Neural cell (in vitro differentiated cells): ENCODE data around the gene SMG6. TPM values are rescaled to one million over a fixed set of nuclear protein-coding genes. Genes with fewer than 3 reads are reported as not detected.

ENCODE experiments used
- H2AFZ ChIP-seq: fragments of 200-600, 300-800 bp; sonication (generic), shearing (Covaris generic); 2 replicates; pipeline ENCODE4 v1.6.0; 2014; ENCODE audit warnings: low read depth, mild to moderate bottlenecking, antibody characterized with exemption, low read length, moderate library complexity
- H3F3A ChIP-seq: fragments of 200-600 bp; shearing (Covaris generic); 2 replicates; pipeline ENCODE4 v1.6.1; 2016; ENCODE audit warnings: mild to moderate bottlenecking, moderate library complexity, mixed read lengths, antibody characterized with exemption, low read length; ENCODE audit not compliant: insufficient read depth, poor library complexity, severe bottlenecking
- H3K27ac ChIP-seq: fragments of 200-600, 300-800 bp; sonication (generic), shearing (Covaris generic); 2 replicates; pipeline ENCODE4 v1.5.1; 2014; ENCODE audit warnings: mild to moderate bottlenecking, low read length, moderate library complexity
- H3K27me3 ChIP-seq: fragments of 300-800, 200-600 bp; sonication (generic), shearing (Covaris generic); 2 replicates; pipeline ENCODE4 v1.6.0; 2014; ENCODE audit warnings: mild to moderate bottlenecking, low read depth, low read length, moderate library complexity; ENCODE audit not compliant: insufficient read depth
- H3K36me3 ChIP-seq: fragments of 300-800, 200-600 bp; sonication (generic), shearing (Covaris generic); 2 replicates; pipeline ENCODE4 v1.5.1; 2014; ENCODE audit warnings: mild to moderate bottlenecking, antibody characterized with exemption, low read length, moderate library complexity; ENCODE audit not compliant: insufficient read depth
- H3K4me2 ChIP-seq: fragments of 300-800, 200-600 bp; sonication (generic), shearing (Covaris generic); 2 replicates; pipeline ENCODE4 v1.6.0; 2014; ENCODE audit warnings: mild to moderate bottlenecking, low read length
- H3K4me3 ChIP-seq: fragments of 300-800, 200-600 bp; sonication (generic), shearing (Covaris generic); 2 replicates; pipeline ENCODE4 v1.5.1; 2014; ENCODE audit warnings: mild to moderate bottlenecking, low read length, moderate library complexity
- H3K79me2 ChIP-seq: fragments of 200-600 bp; shearing (Covaris generic); replicated peaks from 2 replicates; pipeline ENCODE4 v1.6.0; 2014; ENCODE audit warnings: mild to moderate bottlenecking, low read length, moderate library complexity; ENCODE audit not compliant: insufficient read depth
- H3K9ac ChIP-seq: fragments of 300-800, 200-600 bp; sonication (generic), shearing (Covaris generic); 2 replicates; pipeline ENCODE4 v1.6.1; 2016; ENCODE audit warnings: mild to moderate bottlenecking, low read length, mixed read lengths
- H3K9me2 ChIP-seq: fragments of 200-600 bp; shearing (Covaris generic); 2 replicates; pipeline ENCODE4 v1.6.1; 2016; ENCODE audit warnings: mild to moderate bottlenecking, low read length, mixed read lengths; ENCODE audit not compliant: insufficient read depth
- H3K9me3 ChIP-seq: fragments of 200-600, 300-800 bp; sonication (generic), shearing (Covaris generic); 2 replicates; pipeline ENCODE4 v1.6.1; 2016; ENCODE audit warnings: mild to moderate bottlenecking, mixed run types, low read length, moderate library complexity, mixed read lengths
- H4K20me1 ChIP-seq: fragments of 200-600 bp; shearing (Covaris generic); 2 replicates; pipeline ENCODE4 v1.6.1; 2016; ENCODE audit warnings: mild to moderate bottlenecking, mixed run types; ENCODE audit not compliant: insufficient read depth
- EP300 ChIP-seq: fragments of 450-650 bp; conservative IDR thresholded peaks from 2 replicates; pipeline ENCODE4 v1.6.1; 2014; ENCODE audit warnings: antibody characterized with exemption, mild to moderate bottlenecking, moderate library complexity; ENCODE audit not compliant: poor library complexity, severe bottlenecking
- EZH2 ChIP-seq: fragments of 200-600, 300-800 bp; shearing (Covaris generic), sonication (generic); IDR thresholded peaks from 2 replicates; pipeline ENCODE4 v1.6.1; 2014; ENCODE audit warnings: antibody characterized with exemption, low read length, borderline replicate concordance, mild to moderate bottlenecking; ENCODE audit not compliant: insufficient read depth, poor library complexity, severe bottlenecking
- MXI1 ChIP-seq: fragments of 450-650 bp; conservative IDR thresholded peaks from 2 replicates; pipeline ENCODE4 v1.6.1; 2014; ENCODE audit warnings: antibody characterized with exemption, mild to moderate bottlenecking; ENCODE audit not compliant: poor library complexity, severe bottlenecking
- POLR2AphosphoS5 ChIP-seq: IDR thresholded peaks from 2 replicates; pipeline ENCODE4 v1.6.1; 2012
- RAD21 ChIP-seq: fragments of 450-650 bp; conservative IDR thresholded peaks from 2 replicates; pipeline ENCODE4 v1.6.1; 2014; ENCODE audit warnings: antibody characterized with exemption, mild to moderate bottlenecking, moderate library complexity
- SMC3 ChIP-seq: fragments of 450-650 bp; conservative IDR thresholded peaks from 2 replicates; pipeline ENCODE4 v1.6.1; 2014; ENCODE audit warnings: antibody characterized with exemption, mild to moderate bottlenecking, moderate library complexity; ENCODE audit not compliant: poor library complexity
- TAF1 ChIP-seq: IDR thresholded peaks from 2 replicates; pipeline ENCODE4 v1.6.1; 2012; ENCODE audit warnings: low read depth
- polyA plus RNA-seq: library from polyadenylated mRNA; depleted of rRNA; stranded (reverse); fragments of >200 nt; gene quantifications from 2 replicates; pipeline ENCODE4 v1.2.3, GENCODE V29; 2014
- TF ChIP-seq, protein P1 (sequence below): fragments of 450-650 bp; IDR thresholded peaks from 2 replicates; pipeline ENCODE4 v1.5.1; 2014; ENCODE audit warnings: antibody characterized with exemption, mild to moderate bottlenecking, moderate library complexity; ENCODE audit not compliant: poor library complexity, severe bottlenecking
- TF ChIP-seq, protein P2 (sequence below): IDR thresholded peaks from 2 replicates; pipeline ENCODE4 v1.6.1; 2012; ENCODE audit warnings: borderline replicate concordance

The SMG6 gene
- polyA plus RNA-seq, 1 donor from 2014 or later = 13.9 TPM

DNA sequence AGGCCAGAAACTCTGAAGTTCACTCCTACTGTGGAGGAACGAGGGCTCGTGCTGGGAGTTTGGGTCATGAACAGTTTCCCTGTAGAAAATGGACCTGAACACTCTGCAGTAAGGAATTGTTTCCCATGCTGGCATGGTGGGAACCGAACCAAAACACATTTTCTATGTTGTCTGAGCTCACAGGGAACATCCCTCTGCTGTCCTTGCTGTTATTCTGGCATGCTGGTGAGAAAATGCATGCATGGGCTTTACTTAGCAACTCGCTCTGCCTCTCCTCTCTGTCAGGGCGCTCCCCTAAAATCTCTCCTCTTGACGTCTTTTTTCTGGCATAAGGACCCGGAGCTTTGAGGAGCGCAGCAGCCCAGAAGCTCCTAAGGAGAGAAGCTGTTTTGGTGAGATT is 283.9 kb downstream of the SMG6 start:
- H3K27ac ChIP-seq = no peak overlapping the region
- no peak overlapping the region for H2AFZ ChIP-seq
- no peaks in the 10 kb centered on the region for H3K9me3 ChIP-seq
- no peaks in the 10 kb centered on the region for H3K79me2 ChIP-seq
- H3K4me3 ChIP-seq = no peak overlapping the region
- TF ChIP-seq TAF1 = no peak
- TF ChIP-seq MXI1 = no peak
- TF ChIP-seq, protein P1, sequence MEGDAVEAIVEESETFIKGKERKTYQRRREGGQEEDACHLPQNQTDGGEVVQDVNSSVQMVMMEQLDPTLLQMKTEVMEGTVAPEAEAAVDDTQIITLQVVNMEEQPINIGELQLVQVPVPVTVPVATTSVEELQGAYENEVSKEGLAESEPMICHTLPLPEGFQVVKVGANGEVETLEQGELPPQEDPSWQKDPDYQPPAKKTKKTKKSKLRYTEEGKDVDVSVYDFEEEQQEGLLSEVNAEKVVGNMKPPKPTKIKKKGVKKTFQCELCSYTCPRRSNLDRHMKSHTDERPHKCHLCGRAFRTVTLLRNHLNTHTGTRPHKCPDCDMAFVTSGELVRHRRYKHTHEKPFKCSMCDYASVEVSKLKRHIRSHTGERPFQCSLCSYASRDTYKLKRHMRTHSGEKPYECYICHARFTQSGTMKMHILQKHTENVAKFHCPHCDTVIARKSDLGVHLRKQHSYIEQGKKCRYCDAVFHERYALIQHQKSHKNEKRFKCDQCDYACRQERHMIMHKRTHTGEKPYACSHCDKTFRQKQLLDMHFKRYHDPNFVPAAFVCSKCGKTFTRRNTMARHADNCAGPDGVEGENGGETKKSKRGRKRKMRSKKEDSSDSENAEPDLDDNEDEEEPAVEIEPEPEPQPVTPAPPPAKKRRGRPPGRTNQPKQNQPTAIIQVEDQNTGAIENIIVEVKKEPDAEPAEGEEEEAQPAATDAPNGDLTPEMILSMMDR = no peak
- TF ChIP-seq EZH2 = no peak
- no peak for TF ChIP-seq EP300
- no peak for TF ChIP-seq POLR2AphosphoS5
- TF ChIP-seq, protein P2, sequence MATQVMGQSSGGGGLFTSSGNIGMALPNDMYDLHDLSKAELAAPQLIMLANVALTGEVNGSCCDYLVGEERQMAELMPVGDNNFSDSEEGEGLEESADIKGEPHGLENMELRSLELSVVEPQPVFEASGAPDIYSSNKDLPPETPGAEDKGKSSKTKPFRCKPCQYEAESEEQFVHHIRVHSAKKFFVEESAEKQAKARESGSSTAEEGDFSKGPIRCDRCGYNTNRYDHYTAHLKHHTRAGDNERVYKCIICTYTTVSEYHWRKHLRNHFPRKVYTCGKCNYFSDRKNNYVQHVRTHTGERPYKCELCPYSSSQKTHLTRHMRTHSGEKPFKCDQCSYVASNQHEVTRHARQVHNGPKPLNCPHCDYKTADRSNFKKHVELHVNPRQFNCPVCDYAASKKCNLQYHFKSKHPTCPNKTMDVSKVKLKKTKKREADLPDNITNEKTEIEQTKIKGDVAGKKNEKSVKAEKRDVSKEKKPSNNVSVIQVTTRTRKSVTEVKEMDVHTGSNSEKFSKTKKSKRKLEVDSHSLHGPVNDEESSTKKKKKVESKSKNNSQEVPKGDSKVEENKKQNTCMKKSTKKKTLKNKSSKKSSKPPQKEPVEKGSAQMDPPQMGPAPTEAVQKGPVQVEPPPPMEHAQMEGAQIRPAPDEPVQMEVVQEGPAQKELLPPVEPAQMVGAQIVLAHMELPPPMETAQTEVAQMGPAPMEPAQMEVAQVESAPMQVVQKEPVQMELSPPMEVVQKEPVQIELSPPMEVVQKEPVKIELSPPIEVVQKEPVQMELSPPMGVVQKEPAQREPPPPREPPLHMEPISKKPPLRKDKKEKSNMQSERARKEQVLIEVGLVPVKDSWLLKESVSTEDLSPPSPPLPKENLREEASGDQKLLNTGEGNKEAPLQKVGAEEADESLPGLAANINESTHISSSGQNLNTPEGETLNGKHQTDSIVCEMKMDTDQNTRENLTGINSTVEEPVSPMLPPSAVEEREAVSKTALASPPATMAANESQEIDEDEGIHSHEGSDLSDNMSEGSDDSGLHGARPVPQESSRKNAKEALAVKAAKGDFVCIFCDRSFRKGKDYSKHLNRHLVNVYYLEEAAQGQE = no peak
- TF ChIP-seq RAD21 = no peak
- TF ChIP-seq SMC3 = no peak
- no peak overlapping the region for H3K4me2 ChIP-seq
- no peak overlapping the region for H3K9ac ChIP-seq
- H3K36me3 ChIP-seq = no peaks in the 10 kb centered on the region
- H4K20me1 ChIP-seq = no peaks in the 10 kb centered on the region
- H3F3A ChIP-seq = no peaks in the 10 kb centered on the region
- peaks cover 8% of the 10 kb centered on the region for H3K27me3 ChIP-seq
- H3K9me2 ChIP-seq = no peaks in the 10 kb centered on the region

GRCh38 chr17:2018716-2019510 is 284.7 kb downstream of the SMG6 start:
- H3K4me2 ChIP-seq = no peak overlapping the region
- no peaks in the 10 kb centered on the region for H3K79me2 ChIP-seq
- TF ChIP-seq MXI1 (no peak), RAD21 (no peak), POLR2AphosphoS5 (no peak), SMC3 (no peak), TAF1 (no peak), EZH2 (no peak), EP300 (no peak)
- TF ChIP-seq, protein P2 = no peak
- TF ChIP-seq, protein P1 = no peak
- no peak overlapping the region for H3K4me3 ChIP-seq
- no peaks in the 10 kb centered on the region for H3K9me2 ChIP-seq
- H3K36me3 ChIP-seq = no peaks in the 10 kb centered on the region
- H3K27me3 ChIP-seq = no peaks in the 10 kb centered on the region
- H2AFZ ChIP-seq = no peak overlapping the region
- no peaks in the 10 kb centered on the region for H3K9me3 ChIP-seq
- no peaks in the 10 kb centered on the region for H3F3A ChIP-seq
- H3K27ac ChIP-seq = no peak overlapping the region
- H3K9ac ChIP-seq = no peak overlapping the region
- no peaks in the 10 kb centered on the region for H4K20me1 ChIP-seq
